Neuronal stem cell (in vitro differentiated cells): ENCODE results near the gene EFTUD2.
A peak's percentile ranks its signal among the peaks of the same experiment; 100 is the strongest.

ENCODE experiments used
- DNase-seq: peaks from one replicate; pipeline ENCODE4 v3.0.0-alpha.2; 2013; ENCODE audit warnings: low spot score
- H2AFZ ChIP-seq: one replicate; pipeline ENCODE4 v1.6.1; 2013; ENCODE audit warnings: mild to moderate bottlenecking, low read length, inconsistent platforms
- H2AK5ac ChIP-seq: 2 replicates; pipeline ENCODE4 v1.6.1; 2013; ENCODE audit warnings: low read depth, mild to moderate bottlenecking, inconsistent platforms, low read length, moderate library complexity, mixed read lengths
- H2BK120ac ChIP-seq: 2 replicates; pipeline ENCODE4 v1.6.1; 2013; ENCODE audit warnings: low read depth, mild to moderate bottlenecking, inconsistent platforms, low read length, moderate library complexity, mixed read lengths
- H2BK12ac ChIP-seq: one replicate; pipeline ENCODE4 v1.6.1; 2013; ENCODE audit warnings: low read length, inconsistent platforms
- H2BK15ac ChIP-seq: 2 replicates; pipeline ENCODE4 v1.6.1; 2013; ENCODE audit warnings: mild to moderate bottlenecking, low read length, inconsistent platforms, mixed read lengths
- H2BK5ac ChIP-seq: one replicate; pipeline ENCODE4 v1.6.1; 2013; ENCODE audit warnings: inconsistent platforms, mild to moderate bottlenecking, low read length, moderate library complexity
- H3K14ac ChIP-seq: one replicate; pipeline ENCODE4 v1.6.1; 2013; ENCODE audit warnings: low read length, inconsistent platforms
- H3K18ac ChIP-seq: 2 replicates; pipeline ENCODE4 v1.6.1; 2013; ENCODE audit warnings: low read length, inconsistent platforms
- H3K23ac ChIP-seq: 2 replicates; pipeline ENCODE4 v1.6.1; 2013; ENCODE audit warnings: low read depth, mild to moderate bottlenecking, mixed read lengths, low read length, inconsistent platforms; ENCODE audit not compliant: poor library complexity
- H3K27ac ChIP-seq: replicated peaks from 3 replicates; pipeline ENCODE4 v1.5.1; 2013; ENCODE audit warnings: low read length, inconsistent platforms
- H3K27me3 ChIP-seq, 3 experiments: 2 replicates each; pipeline ENCODE4 v1.6.1; 2013; ENCODE audit warnings: low read length in 3 of 3, mild to moderate bottlenecking in 2 of 3, inconsistent platforms in 1 of 3, low read depth in 1 of 3, mixed read lengths in 1 of 3, moderate library complexity in 1 of 3; ENCODE audit not compliant: control insufficient read depth in 3 of 3, insufficient read depth in 3 of 3
- H3K36me3 ChIP-seq, 2 donors: replicated peaks in 1 of 2; 2 replicates each; pipeline ENCODE4 v1.6.1; 2013; ENCODE audit warnings: low read length in 2 of 2; ENCODE audit not compliant: control insufficient read depth in 2 of 2, insufficient read depth in 2 of 2
- H3K4ac ChIP-seq: 2 replicates; pipeline ENCODE4 v1.6.1; 2013; ENCODE audit warnings: inconsistent platforms, mild to moderate bottlenecking, low read length, moderate library complexity
- H3K4me1 ChIP-seq, 2 donors: 1 replicate in 1 of 2; 2 replicates in 1 of 2; pipeline ENCODE4 v1.6.1; 2013; ENCODE audit warnings: low read length in 2 of 2, low read depth in 1 of 2; ENCODE audit not compliant: control insufficient read depth in 2 of 2, insufficient read depth in 1 of 2
- H3K4me2 ChIP-seq: one replicate; pipeline ENCODE4 v1.6.1; 2013; ENCODE audit warnings: mild to moderate bottlenecking, low read length, inconsistent platforms; ENCODE audit not compliant: insufficient read depth, poor library complexity, severe bottlenecking
- H3K4me3 ChIP-seq, 2 donors: 2 replicates each; pipeline ENCODE4 v1.5.1; 2013; ENCODE audit warnings: low read length in 2 of 2, mild to moderate bottlenecking in 2 of 2, inconsistent platforms in 1 of 2, moderate library complexity in 1 of 2
- H3K79me1 ChIP-seq: one replicate; pipeline ENCODE4 v1.6.1; 2013; ENCODE audit warnings: low read depth, mild to moderate bottlenecking, inconsistent platforms, low read length, moderate library complexity
- H3K9ac ChIP-seq: one replicate; pipeline ENCODE4 v1.6.1; 2013; ENCODE audit warnings: mild to moderate bottlenecking, low read depth, low read length, inconsistent platforms; ENCODE audit not compliant: poor library complexity
- H3K9me3 ChIP-seq, 2 donors: replicated peaks in 1 of 2; 2 replicates each; pipeline versions ENCODE3 to v1.6.1; 2013; ENCODE audit warnings: low read length in 2 of 2, mild to moderate bottlenecking in 2 of 2, inconsistent platforms in 1 of 2, low read depth in 1 of 2, mixed read lengths in 1 of 2, moderate library complexity in 1 of 2; ENCODE audit not compliant: control insufficient read depth in 2 of 2, insufficient read depth in 1 of 2
- H4K8ac ChIP-seq: one replicate; pipeline ENCODE4 v1.6.1; 2013; ENCODE audit warnings: low read depth, mild to moderate bottlenecking, inconsistent platforms, low read length, moderate library complexity
- H4K91ac ChIP-seq: one replicate; pipeline ENCODE4 v1.6.1; 2013; ENCODE audit warnings: low read length, low read depth, mild to moderate bottlenecking, inconsistent platforms; ENCODE audit not compliant: poor library complexity
- WGBS, 2 donors: extraction: QIAGEN DNeasy Blood & Tissue Kit; methylation state at CpG; one replicate each; pipeline ENCODE4 v1.1.7; 2013; ENCODE audit warnings: missing lambda C conversion rate in 2 of 2, mixed read lengths in 1 of 2; ENCODE audit not compliant: insufficient read length in 2 of 2, insufficient replicate concordance in 1 of 2; ENCODE audit errors: extremely low coverage in 2 of 2; 5-methylcytosine and 5-hydroxymethylcytosine counted together

EFTUD2 gene

DNA sequence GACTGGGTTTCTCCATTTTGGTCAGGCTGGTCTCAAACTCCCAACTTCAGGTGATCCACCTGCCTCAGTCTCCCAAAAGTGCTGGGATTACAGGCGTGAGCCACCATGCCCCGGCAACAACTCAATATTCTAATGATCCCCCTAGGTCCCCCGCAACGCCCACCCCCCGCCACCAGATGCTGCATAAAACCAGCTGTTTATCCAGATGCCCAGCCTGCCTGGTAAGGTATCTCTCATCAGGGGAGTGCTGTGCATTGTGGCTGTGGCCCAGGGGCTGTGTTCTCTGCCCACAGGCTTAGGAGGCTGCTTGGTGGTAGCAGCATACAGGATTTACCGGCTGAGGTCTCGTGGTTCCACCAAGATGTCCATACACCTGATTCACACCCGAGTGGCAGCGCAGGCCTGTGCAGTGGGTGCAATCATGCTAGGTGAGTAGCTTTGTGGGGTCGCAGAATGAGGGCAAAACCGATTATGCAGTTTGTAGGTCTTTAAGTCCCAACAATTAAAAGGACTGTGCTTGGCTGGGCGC is 50.2 kb downstream of the EFTUD2 start:
- Histone ChIP-seq H3K4me1 (peaks cover 0 to 3% of the 10 kb centered on the region in 2 donors), H2BK15ac (no peak overlapping the region), H3K27me3 (no peaks in the 10 kb centered on the region), H2BK5ac (no peak overlapping the region), H2AK5ac (no peak overlapping the region), H2AFZ (no peak overlapping the region), H3K4me2 (no peak overlapping the region), H4K91ac (no peak overlapping the region), H3K79me1 (no peaks in the 10 kb centered on the region), H3K36me3 (peaks cover 28 to 53% of the 10 kb centered on the region in 2 donors), H4K8ac (no peak overlapping the region), H2BK12ac (no peak overlapping the region), H3K9me3 (no peaks in the 10 kb centered on the region), H3K9ac (no peak overlapping the region), H3K4me3 (no peak overlapping the region), H3K27ac (no peak overlapping the region), H2BK120ac (no peak overlapping the region), H3K4ac (no peak overlapping the region), H3K23ac (no peak overlapping the region), H3K14ac (no peak overlapping the region), H3K18ac (no peak overlapping the region)
- WGBS, 2 donors = no CpG with 5 or more reads among the region's 12 CpGs
- DNase-seq = no peak

DNA sequence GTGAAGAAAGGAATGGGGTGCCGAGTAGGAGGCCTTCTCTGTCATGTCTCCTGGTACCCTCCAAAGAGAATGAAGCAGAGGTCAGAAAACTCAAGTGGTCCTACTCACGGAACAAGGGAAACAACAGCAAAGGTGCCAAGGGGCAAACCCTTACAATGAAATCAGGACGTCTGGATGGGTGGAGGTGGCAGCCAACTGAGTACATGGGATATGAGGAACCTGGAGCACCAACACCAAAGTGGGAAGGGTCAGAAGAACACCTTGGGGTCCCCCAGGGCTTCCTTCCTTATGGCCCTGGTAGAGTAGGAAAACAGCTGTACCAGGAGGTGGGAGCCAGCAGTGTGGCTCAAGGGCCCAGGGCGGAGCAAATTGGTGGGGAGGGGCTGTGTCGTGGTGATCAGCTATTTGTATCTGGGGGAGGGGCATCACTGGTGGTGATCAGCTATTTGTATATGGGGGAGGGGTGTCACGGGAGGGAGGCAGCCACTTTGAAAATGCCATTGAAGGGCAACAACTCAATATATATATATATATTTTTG is 50.9 kb downstream of the EFTUD2 start:
- Histone ChIP-seq H2BK120ac (no peak overlapping the region), H3K4me1 (peaks cover 0 to 4% of the 10 kb centered on the region in 2 donors), H3K14ac (no peak overlapping the region), H3K27ac (no peak overlapping the region), H3K27me3 (no peaks in the 10 kb centered on the region), H2BK15ac (no peak overlapping the region), H3K4ac (no peak overlapping the region), H3K4me2 (no peak overlapping the region), H3K9me3 (no peaks in the 10 kb centered on the region), H3K9ac (no peak overlapping the region), H3K4me3 (no peak overlapping the region), H3K18ac (no peak overlapping the region), H2BK12ac (no peak overlapping the region), H4K91ac (no peak overlapping the region), H2BK5ac (no peak overlapping the region), H3K36me3 (peaks cover 24 to 46% of the 10 kb centered on the region in 2 donors), H3K79me1 (no peaks in the 10 kb centered on the region), H4K8ac (no peak overlapping the region), H2AK5ac (no peak overlapping the region), H2AFZ (no peak overlapping the region), H3K23ac (no peak overlapping the region)
- no peak for DNase-seq
- no CpG with 5 or more reads among the region's 6 CpGs for WGBS, 2 donors

DNA sequence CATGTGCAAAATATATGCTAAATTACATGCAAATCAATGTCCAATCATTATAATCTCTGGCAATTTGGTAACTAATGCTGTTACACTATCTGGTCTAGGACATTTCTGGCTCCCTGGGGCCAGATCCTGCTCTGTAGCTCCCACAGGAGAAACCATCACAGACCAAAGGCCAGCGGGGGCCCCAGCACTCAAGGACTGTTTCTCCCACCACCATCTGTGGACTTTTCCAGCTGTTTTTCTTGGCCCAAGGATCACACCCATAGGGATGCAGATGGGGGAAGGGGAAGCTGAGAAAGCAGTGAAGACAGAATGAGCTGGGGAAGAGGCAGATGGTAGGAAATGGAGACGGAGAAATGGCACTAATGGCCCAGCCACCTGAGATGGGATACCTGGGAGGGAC is 51.7 kb downstream of the EFTUD2 start, which contains the start of gene HIGD1B:
Gene HIGD1B (plus strand): TSS at position 298 of the 400 bp plus-strand sequence. CDS start 270 bp downstream, outside the sequence.
- no peak within 1 kb of the TSS for H3K14ac ChIP-seq
- no peak within 1 kb of the TSS for H2BK120ac ChIP-seq
- DNase-seq = no peak
- H3K4me1 ChIP-seq = peaks cover 5 to 9% of the 10 kb centered on the region in 2 donors
- no peak within 1 kb of the TSS for H3K4me2 ChIP-seq
- H2BK15ac ChIP-seq = no peak within 1 kb of the TSS
- no peak within 1 kb of the TSS for H3K27ac ChIP-seq
- no peak within 1 kb of the TSS for H2BK5ac ChIP-seq
- H3K18ac ChIP-seq = no peak within 1 kb of the TSS
- no peak within 1 kb of the TSS for H4K91ac ChIP-seq
- H2AK5ac ChIP-seq = no peak within 1 kb of the TSS
- H3K9ac ChIP-seq = no peak within 1 kb of the TSS
- H3K36me3 ChIP-seq = peaks cover 21 to 40% of the 10 kb centered on the region in 2 donors
- no peak within 1 kb of the TSS for H2BK12ac ChIP-seq
- WGBS, 2 donors = no CpG with 5 or more reads among the region's 2 CpGs
- H3K27me3 ChIP-seq = no peaks in the 10 kb centered on the region
- H2AFZ ChIP-seq = no peak within 1 kb of the TSS
- H3K79me1 ChIP-seq = no peaks in the 10 kb centered on the region
- H3K4me3 ChIP-seq = no peak within 1 kb of the TSS
- no peaks in the 10 kb centered on the region for H3K9me3 ChIP-seq
- H3K4ac ChIP-seq = no peak within 1 kb of the TSS
- H4K8ac ChIP-seq = no peak within 1 kb of the TSS
- no peak within 1 kb of the TSS for H3K23ac ChIP-seq

- no peak overlapping the region for H4K91ac ChIP-seq
- no peak overlapping the region for H3K14ac ChIP-seq
- no peak overlapping the region for H3K27ac ChIP-seq
- H2AK5ac ChIP-seq = peak overlapping the region; percentile 26
- no peaks in the 10 kb centered on the region for H3K9me3 ChIP-seq
- H3K79me1 ChIP-seq = no peaks in the 10 kb centered on the region
- no peak overlapping the region for H3K4me2 ChIP-seq
- H2BK120ac ChIP-seq = no peak overlapping the region
- H3K23ac ChIP-seq = no peak overlapping the region
- no peak overlapping the region for H2AFZ ChIP-seq
- no peak overlapping the region for H3K18ac ChIP-seq
- H3K4ac ChIP-seq = no peak overlapping the region
- no peak overlapping the region for H2BK15ac ChIP-seq
- WGBS, 2 donors = no CpG with 5 or more reads among the region's 8 CpGs
- DNase-seq = no peak
- peaks cover 12 to 27% of the 10 kb centered on the region in 2 donors for H3K36me3 ChIP-seq
- H3K9ac ChIP-seq = no peak overlapping the region
- H4K8ac ChIP-seq = no peak overlapping the region
- no peak overlapping the region for H3K4me3 ChIP-seq
- H2BK12ac ChIP-seq = no peak overlapping the region
- no peak overlapping the region for H2BK5ac ChIP-seq
- peaks cover 9 to 11% of the 10 kb centered on the region in 2 donors for H3K4me1 ChIP-seq
- no peaks in the 10 kb centered on the region for H3K27me3 ChIP-seq
These were observed 53.0 kb downstream of the EFTUD2 start for GRCh38 chr17:44846206-44846605.
